GM12878 (cell line): ENCODE results near the gene SNX8. TPM values are rescaled to one million over a fixed set of nuclear protein-coding genes. Genes with fewer than 3 reads are reported as not detected.

Experiments used
- ATAC-seq: fragments of 200-7000 bp; cut with Tn5 transposase; 3 replicates; pipeline ENCODE4 v1.9.1; 2020; ENCODE audit warnings: mild to moderate bottlenecking, moderate library complexity
- BruUV-seq: library from RNA; stranded (reverse); fragments of 400-500 nt; replicated peaks from 2 replicates; lab custom pipeline; 2021; lab: Mats Ljungman, UMichigan
- CTCF ChIA-PET: fragments of 300-600 bp; sonication (Branson Sonifier 250); formaldehyde crosslinking; extraction: SDS; loops from one replicate; lab custom pipeline; 2021; ENCODE audit warnings: inconsistent platforms; lab: Yijun Ruan, JAX
- POLR2A ChIA-PET: fragments of 350-600 bp; formaldehyde crosslinking; extraction: SDS; loops from one replicate; lab custom pipeline; 2021; ENCODE audit warnings: inconsistent platforms; lab: Charles Lee
- RAD21 ChIA-PET: fragments of 300-600 bp; sonication (Branson Sonifier 250); formaldehyde crosslinking; loops from one replicate; lab custom pipeline; 2023; ENCODE audit warnings: antibody characterized with exemption; ENCODE audit not compliant: unreplicated experiment; lab: Charles Lee
- SMC1A ChIA-PET: fragments of 300-600 bp; sonication (Branson Sonifier 250); formaldehyde crosslinking; loops from one replicate; lab custom pipeline; 2023; ENCODE audit not compliant: unreplicated experiment, uncharacterized antibody; lab: Charles Lee
- DNase-seq: peaks from one replicate; pipeline ENCODE4 v3.0.0-alpha.2; 2011; ENCODE audit warnings: low read depth, low spot score
- FAIRE-seq: peaks from 3 replicates; lab custom pipeline; 2011; peaks lifted over from hg19 to GRCh38; lab: Jason Lieb, UNC
- H2AFZ ChIP-seq: 2 replicates; pipeline ENCODE4 v1.6.0; 2011; ENCODE audit warnings: low read depth, low read length, control low read depth; ENCODE audit not compliant: control insufficient read depth
- H3K27ac ChIP-seq: 2 replicates; pipeline ENCODE4 v1.5.1; 2011; ENCODE audit warnings: control low read depth; ENCODE audit not compliant: control insufficient read depth, insufficient read depth
- H3K27me3 ChIP-seq, 2 experiments: replicated peaks in 1 of 2; 2 replicates each; pipeline versions ENCODE4 v1.6.0 to v1.6.1; 2011; ENCODE audit warnings: low read length in 1 of 2; ENCODE audit not compliant: control insufficient read depth in 2 of 2, insufficient read depth in 2 of 2
- H3K36me3 ChIP-seq, 2 experiments: 2 replicates each; pipeline ENCODE4 v1.5.1; 2011; ENCODE audit warnings: low read length in 1 of 2; ENCODE audit not compliant: control insufficient read depth in 2 of 2, insufficient read depth in 2 of 2
- H3K4me1 ChIP-seq: 2 replicates; pipeline ENCODE4 v1.6.1; 2011; ENCODE audit warnings: mild to moderate bottlenecking, low read length, moderate library complexity, mixed read lengths; ENCODE audit not compliant: control insufficient read depth, insufficient read depth
- H3K4me2 ChIP-seq: 2 replicates; pipeline ENCODE4 v1.6.0; 2011; ENCODE audit warnings: control low read depth; ENCODE audit not compliant: control insufficient read depth, insufficient read depth
- H3K4me3 ChIP-seq: fragments of 200-600 bp; sonication (generic); 2 replicates; pipeline ENCODE4 v1.5.1; 2016
- H3K79me2 ChIP-seq: 2 replicates; pipeline ENCODE4 v1.6.0; 2011; ENCODE audit warnings: low read length; ENCODE audit not compliant: control insufficient read depth, insufficient read depth
- H3K9ac ChIP-seq: 2 replicates; pipeline ENCODE4 v1.8.0; 2011; ENCODE audit warnings: low read length, control low read depth, mixed read lengths; ENCODE audit not compliant: control insufficient read depth, insufficient read depth
- H3K9me3 ChIP-seq: replicated peaks from 3 replicates; pipeline ENCODE4 v1.5.1; 2011; ENCODE audit warnings: mild to moderate bottlenecking, low read length; ENCODE audit not compliant: control insufficient read depth, insufficient read depth
- H4K20me1 ChIP-seq: 2 replicates; pipeline ENCODE4 v1.6.0; 2011; ENCODE audit not compliant: control insufficient read depth, insufficient read depth
- BCL3 ChIP-seq: IDR thresholded peaks from 2 replicates; pipeline ENCODE4 v1.6.1; 2011; ENCODE audit warnings: borderline replicate concordance, low read depth, mild to moderate bottlenecking, moderate library complexity, low read length; ENCODE audit not compliant: insufficient read depth, poor library complexity, severe bottlenecking
- DPF2 ChIP-seq: fragments of 450-650 bp; IDR thresholded peaks from 2 replicates; pipeline ENCODE4 v1.6.1; 2017; ENCODE audit warnings: mild to moderate bottlenecking
- E4F1 ChIP-seq: fragments of 450-650 bp; IDR thresholded peaks from 2 replicates; pipeline ENCODE4 v1.6.1; 2018; ENCODE audit warnings: borderline replicate concordance, mild to moderate bottlenecking; ENCODE audit not compliant: partially characterized antibody
- MLLT1 ChIP-seq: fragments of 450-650 bp; IDR thresholded peaks from 2 replicates; pipeline ENCODE4 v1.6.1; 2016; ENCODE audit warnings: mild to moderate bottlenecking
- NFYA ChIP-seq: IDR thresholded peaks from 2 replicates; pipeline ENCODE4 v1.6.1; 2011; ENCODE audit warnings: low read depth, mild to moderate bottlenecking, low read length, improper control_type of control experiment, borderline replicate concordance
- PAX8 ChIP-seq: fragments of 450-650 bp; IDR thresholded peaks from 2 replicates; pipeline ENCODE4 v1.6.1; 2017; ENCODE audit warnings: mild to moderate bottlenecking, moderate library complexity
- WGBS: methylation state at CpG from one replicate; pipeline ENCODE4 v1.1.6; 2016; ENCODE audit warnings: low lambda C conversion rate; ENCODE audit not compliant: insufficient replicate concordance, insufficient coverage; ENCODE audit errors: missing lambda C conversion rate; 5-methylcytosine and 5-hydroxymethylcytosine counted together
- in situ Hi-C: fragments of 300-500 bp; cut with MboI; formaldehyde crosslinking; loops from 9 replicates; pipeline ENCODE4 v1.14.3; 2018; ENCODE audit warnings: mixed read lengths
- intact Hi-C: fragments of 100-400 bp; cut with micrococcal nuclease; formaldehyde crosslinking; loops from one replicate; pipeline ENCODE4 v1.14.2; 2022; ENCODE audit not compliant: unreplicated experiment
- polyA plus RNA-seq, 11 experiments: library from polyadenylated mRNA; depleted of rRNA in 4 of 11; unstranded in 6 of 11; stranded (reverse) in 5 of 11; fragments of >200 nt; fragmentation: Nextera tagmentation in 4 of 11; fragmentation: Illumina TruSeq in 1 of 11; extraction: Ambion mirVana in 4 of 11; extraction: Trizol in 1 of 11; gene quantifications; 1 replicate in 1 of 11; 2 replicates in 10 of 11; pipeline versions ENCODE4 v1.2.1 to v1.2.3, GENCODE V29; 2011 to 2016; ENCODE audit warnings: inconsistent platforms in 2 of 11, missing spikeins in 2 of 11, low read depth in 1 of 11
- total RNA-seq, 4 experiments: library from RNA; depleted of rRNA in 3 of 4; stranded (reverse); fragments of >200 nt in 3 of 4; fragmentation: Illumina TruSeq in 1 of 4; extraction: Trizol in 1 of 4; gene quantifications; 2 replicates each; pipeline versions ENCODE4 v1.2.1 to v1.2.3, GENCODE V29; 2013 to 2021
- TF ChIP-seq, protein P1 (sequence below), 3 experiments: IDR thresholded peaks in 2 of 3; conservative IDR thresholded peaks in 1 of 3; 2 replicates each; pipeline ENCODE4 v1.5.1; 2011; ENCODE audit warnings: low read depth in 3 of 3, low read length in 3 of 3, mild to moderate bottlenecking in 3 of 3, control low read depth in 2 of 3, moderate library complexity in 2 of 3, inconsistent platforms in 1 of 3, mixed read lengths in 1 of 3; ENCODE audit not compliant: control insufficient read depth in 2 of 3, insufficient read depth in 1 of 3; ENCODE audit errors: extremely low read depth in 1 of 3
- TF ChIP-seq, protein P2 (sequence below): fragments of 450-650 bp; conservative IDR thresholded peaks from 2 replicates; pipeline ENCODE4 v1.6.1; 2017; ENCODE audit warnings: mild to moderate bottlenecking, moderate library complexity

Gene SNX8
- total and polyA plus RNA-seq, 10 of the 15 experiments (the other 5 are each of a cell fraction or from before 2014, with no cell fraction given) = 6.4 to 210 (median 97.6) TPM

- no peak for TF ChIP-seq NFYA
- TF ChIP-seq PAX8 = no peak
- no peak for TF ChIP-seq DPF2
- TF ChIP-seq, protein P1, sequence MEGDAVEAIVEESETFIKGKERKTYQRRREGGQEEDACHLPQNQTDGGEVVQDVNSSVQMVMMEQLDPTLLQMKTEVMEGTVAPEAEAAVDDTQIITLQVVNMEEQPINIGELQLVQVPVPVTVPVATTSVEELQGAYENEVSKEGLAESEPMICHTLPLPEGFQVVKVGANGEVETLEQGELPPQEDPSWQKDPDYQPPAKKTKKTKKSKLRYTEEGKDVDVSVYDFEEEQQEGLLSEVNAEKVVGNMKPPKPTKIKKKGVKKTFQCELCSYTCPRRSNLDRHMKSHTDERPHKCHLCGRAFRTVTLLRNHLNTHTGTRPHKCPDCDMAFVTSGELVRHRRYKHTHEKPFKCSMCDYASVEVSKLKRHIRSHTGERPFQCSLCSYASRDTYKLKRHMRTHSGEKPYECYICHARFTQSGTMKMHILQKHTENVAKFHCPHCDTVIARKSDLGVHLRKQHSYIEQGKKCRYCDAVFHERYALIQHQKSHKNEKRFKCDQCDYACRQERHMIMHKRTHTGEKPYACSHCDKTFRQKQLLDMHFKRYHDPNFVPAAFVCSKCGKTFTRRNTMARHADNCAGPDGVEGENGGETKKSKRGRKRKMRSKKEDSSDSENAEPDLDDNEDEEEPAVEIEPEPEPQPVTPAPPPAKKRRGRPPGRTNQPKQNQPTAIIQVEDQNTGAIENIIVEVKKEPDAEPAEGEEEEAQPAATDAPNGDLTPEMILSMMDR (IDR thresholded peaks at IDR 0.05 in 2 of 3, conservative IDR thresholded peaks at IDR 0.05 in 1 of 3; ENCODE audit: control insufficient read depth in 2 of 3, extremely low read depth in 1 of 3, insufficient read depth in 1 of 3, low read depth in 3 of 3, low read length in 3 of 3) = no peak
Observed at GRCh38 chr7:2282185-2282751, 32.0 kb downstream of the SNX8 start (continued).

GRCh38 chr7:2281541-2281940 is 32.7 kb downstream of the SNX8 start:
- RAD21 ChIA-PET = no interaction called here
- H3K27ac ChIP-seq = no peak overlapping the region
- intact Hi-C loops = no loop called here
- no peaks in the 10 kb centered on the region for H3K4me1 ChIP-seq
- SMC1A ChIA-PET = no interaction called here
- peaks cover 30% of the 10 kb centered on the region for H3K79me2 ChIP-seq
- in situ Hi-C loops = no loop called here
- POLR2A ChIA-PET = no interaction called here
- DNase-seq (no peak), ATAC-seq (no peak), FAIRE-seq (no peak)
- H3K4me3 ChIP-seq = no peak overlapping the region
- no peaks in the 10 kb centered on the region for H3K9me3 ChIP-seq
- H3K9ac ChIP-seq = no peak overlapping the region
- TF ChIP-seq E4F1 = no peak
- no peak for TF ChIP-seq BCL3
- TF ChIP-seq, protein P2, sequence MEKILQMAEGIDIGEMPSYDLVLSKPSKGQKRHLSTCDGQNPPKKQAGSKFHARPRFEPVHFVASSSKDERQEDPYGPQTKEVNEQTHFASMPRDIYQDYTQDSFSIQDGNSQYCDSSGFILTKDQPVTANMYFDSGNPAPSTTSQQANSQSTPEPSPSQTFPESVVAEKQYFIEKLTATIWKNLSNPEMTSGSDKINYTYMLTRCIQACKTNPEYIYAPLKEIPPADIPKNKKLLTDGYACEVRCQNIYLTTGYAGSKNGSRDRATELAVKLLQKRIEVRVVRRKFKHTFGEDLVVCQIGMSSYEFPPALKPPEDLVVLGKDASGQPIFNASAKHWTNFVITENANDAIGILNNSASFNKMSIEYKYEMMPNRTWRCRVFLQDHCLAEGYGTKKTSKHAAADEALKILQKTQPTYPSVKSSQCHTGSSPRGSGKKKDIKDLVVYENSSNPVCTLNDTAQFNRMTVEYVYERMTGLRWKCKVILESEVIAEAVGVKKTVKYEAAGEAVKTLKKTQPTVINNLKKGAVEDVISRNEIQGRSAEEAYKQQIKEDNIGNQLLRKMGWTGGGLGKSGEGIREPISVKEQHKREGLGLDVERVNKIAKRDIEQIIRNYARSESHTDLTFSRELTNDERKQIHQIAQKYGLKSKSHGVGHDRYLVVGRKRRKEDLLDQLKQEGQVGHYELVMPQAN = no peak
- TF ChIP-seq MLLT1 = no peak
- WGBS = 94% methylated on average over 9 of the region's 9 CpGs
- H3K27me3 ChIP-seq = no peaks in the 10 kb centered on the region
- H2AFZ ChIP-seq = no peak overlapping the region
- no peak overlapping the region for H3K4me2 ChIP-seq
- H4K20me1 ChIP-seq = no peaks in the 10 kb centered on the region; the same call in 1 of the 2 replicates
- BruUV-seq = no TSS peak
- CTCF ChIA-PET = interaction anchor here (0.6 kb wide), 1 partner anchor 66 kb away, joined by 3 read pairs; no protein-coding TSS in a partner anchor
- H3K36me3 ChIP-seq = peaks cover 3 to 8% of the 10 kb centered on the region in 2 experiments; a peak in 3 of 4 replicates
